ENCODE data around the gene FOXJ1. TPM values are rescaled to one million over a fixed set of nuclear protein-coding genes. Genes with fewer than 3 reads are reported as not detected.

FOXJ1 gene
- total RNA-seq, 4 donors from 2014 or later, result 1.2 to 2.4 (median 1.8) TPM

GRCh38 chr17:76156662-76156991, 15.6 kb upstream of the FOXJ1 start:
- TF ChIP-seq POLR2A (IDR thresholded peaks at IDR 0.05) (no peak), CTCF (IDR thresholded peaks at IDR 0.05) (no peak)
- intact Hi-C loops (cut with DNase I; ENCODE audit: low total_unique reads), result no loop called here
- WGBS, 2 donors, result 74 to 80% methylated on average over 8 of the region's 8 CpGs
- H3K4me3 ChIP-seq (ENCODE audit: low read depth, poor library complexity, severe bottlenecking), result no peak overlapping the region
- peak in 1 of 2 donors; percentile 70 for DNase-seq (ENCODE audit: low spot score in 2 of 2)

GRCh38 chr17:76155988-76156661, 15.1 kb upstream of the FOXJ1 start:
- 76 to 91% methylated on average over 13 of the region's 13 CpGs for WGBS, 2 donors
- intact Hi-C loops (cut with DNase I; ENCODE audit: low total_unique reads), result no loop called here
- no peak for TF ChIP-seq POLR2A (IDR thresholded peaks at IDR 0.05)
- no peak for TF ChIP-seq CTCF (IDR thresholded peaks at IDR 0.05)
- DNase-seq (ENCODE audit: low spot score in 2 of 2), result peak in 1 of 2 donors; percentile 57
- no peak overlapping the region for H3K4me3 ChIP-seq (ENCODE audit: low read depth, poor library complexity, severe bottlenecking)

GRCh38 chr17:76154936-76155845, 14.1 kb upstream of the FOXJ1 start:
- intact Hi-C loops (cut with DNase I; ENCODE audit: low total_unique reads), result no loop called here
- H3K4me3 ChIP-seq (ENCODE audit: low read depth, poor library complexity, severe bottlenecking), result no peak overlapping the region
- TF ChIP-seq CTCF (IDR thresholded peaks at IDR 0.05), result no peak
- no peak for TF ChIP-seq POLR2A (IDR thresholded peaks at IDR 0.05)
- WGBS, 2 donors, result 85 to 86% methylated on average over 10 of the region's 10 CpGs
- peak in 1 of 2 donors; percentile 72 for DNase-seq (ENCODE audit: low spot score in 2 of 2)

GRCh38 chr17:76154292-76154691, 13.2 kb upstream of the FOXJ1 start:
- no peak for TF ChIP-seq POLR2A (IDR thresholded peaks at IDR 0.05)
- TF ChIP-seq CTCF (IDR thresholded peaks at IDR 0.05), result no peak
- WGBS, 2 donors, result 90 to 96% methylated on average over 3 of the region's 3 CpGs
- intact Hi-C loops (cut with DNase I; ENCODE audit: low total_unique reads), result no loop called here
- no peak for DNase-seq (ENCODE audit: low spot score in 2 of 2)
- H3K4me3 ChIP-seq (ENCODE audit: low read depth, poor library complexity, severe bottlenecking), result no peak overlapping the region

GRCh38 chr17:76153640-76154039, 12.6 kb upstream of the FOXJ1 start:
- DNase-seq (ENCODE audit: low spot score in 2 of 2), result peak in 1 of 2 donors; percentile 54
- TF ChIP-seq CTCF (IDR thresholded peaks at IDR 0.05) (no peak), POLR2A (IDR thresholded peaks at IDR 0.05) (no peak)
- intact Hi-C loops (cut with DNase I; ENCODE audit: low total_unique reads), result no loop called here
- 70 to 73% methylated on average over 5 of the region's 5 CpGs for WGBS, 2 donors
- no peak overlapping the region for H3K4me3 ChIP-seq (ENCODE audit: low read depth, poor library complexity, severe bottlenecking)

Measured in lower leg skin (tissue), 4 donors.